WERI-Rb-1 (cell line): Measurements from ENCODE around the gene ROR1.

Experiments
- DNase-seq: peaks from one replicate; pipeline ENCODE4 v3.0.0-alpha.2; 2020
- H3K27ac ChIP-seq: fragments of 250-450 bp; sonication (Bioruptor Pico); 2 replicates; pipeline ENCODE4 v1.5.1; 2020; ENCODE audit warnings: mild to moderate bottlenecking, moderate library complexity
- H3K27me3 ChIP-seq: fragments of 250-450 bp; sonication (Bioruptor Pico); 2 replicates; pipeline ENCODE4 v1.5.1; 2021; ENCODE audit warnings: mild to moderate bottlenecking, low read depth, moderate library complexity; ENCODE audit not compliant: insufficient read depth, severe bottlenecking
- H3K36me3 ChIP-seq: fragments of 250-450 bp; sonication (Bioruptor Pico); 2 replicates; pipeline ENCODE4 v1.5.1; 2020; ENCODE audit warnings: mild to moderate bottlenecking, moderate library complexity
- H3K4me3 ChIP-seq: 2 replicates; pipeline ENCODE4 v1.5.1; 2011; ENCODE audit warnings: low read depth, mild to moderate bottlenecking, control low read depth, low read length
- H3K9me3 ChIP-seq: fragments of 250-450 bp; sonication (Bioruptor Pico); 2 replicates; pipeline ENCODE4 v1.5.1; 2021; ENCODE audit warnings: mild to moderate bottlenecking, moderate library complexity; ENCODE audit not compliant: severe bottlenecking
- CTCF ChIP-seq: IDR thresholded peaks from 2 replicates; pipeline ENCODE4 v1.5.1; 2011; ENCODE audit warnings: low read depth, mild to moderate bottlenecking, control low read depth, inconsistent platforms, low read length

ROR1 gene

GRCh38 chr1:63867429-63868176 lies 93.8 kb downstream of the ROR1 start:
- H3K27ac ChIP-seq: no peak overlapping the region

GRCh38 chr1:63868268-63868781 lies 94.5 kb downstream of the ROR1 start:
- H3K4me3 ChIP-seq: no peak overlapping the region
- H3K9me3 ChIP-seq: no peaks in the 10 kb centered on the region
- H3K27me3 ChIP-seq: no peaks in the 10 kb centered on the region
- no peaks in the 10 kb centered on the region for H3K36me3 ChIP-seq
- TF ChIP-seq CTCF: peak; percentile 55
- peak; percentile 61 for DNase-seq
- H3K27ac ChIP-seq: no peak overlapping the region

More at GRCh38 chr1:63867429-63868176, 93.8 kb downstream of the ROR1 start:
- H3K9me3 ChIP-seq: no peaks in the 10 kb centered on the region
- no peak for TF ChIP-seq CTCF
- no peak overlapping the region for H3K4me3 ChIP-seq
- H3K27me3 ChIP-seq: no peaks in the 10 kb centered on the region
- DNase-seq: no peak
- H3K36me3 ChIP-seq: no peaks in the 10 kb centered on the region

GRCh38 chr1:63870152-63870551 lies 96.3 kb downstream of the ROR1 start:
- DNase-seq: no peak
- Histone ChIP-seq H3K4me3 (no peak overlapping the region), H3K27ac (no peak overlapping the region), H3K27me3 (no peaks in the 10 kb centered on the region), H3K36me3 (no peaks in the 10 kb centered on the region), H3K9me3 (no peaks in the 10 kb centered on the region)
- TF ChIP-seq CTCF: no peak

- no peak for DNase-seq
- no peak for TF ChIP-seq CTCF
- Histone ChIP-seq H3K27ac (no peak overlapping the region), H3K36me3 (no peaks in the 10 kb centered on the region), H3K9me3 (no peaks in the 10 kb centered on the region), H3K27me3 (no peaks in the 10 kb centered on the region), H3K4me3 (no peak overlapping the region)
Measured at GRCh38 chr1:63871463-63871862, 97.6 kb downstream of the ROR1 start.

- Histone ChIP-seq H3K4me3 (no peak overlapping the region), H3K27ac (no peak overlapping the region), H3K36me3 (no peaks in the 10 kb centered on the region), H3K27me3 (no peaks in the 10 kb centered on the region), H3K9me3 (no peaks in the 10 kb centered on the region)
- DNase-seq: no peak
- no peak for TF ChIP-seq CTCF
Measured at GRCh38 chr1:63873751-63874150, 99.9 kb downstream of the ROR1 start.
